GM19099 (cell line): ENCODE results near the gene ANP32D.

Experiments used
- POLR2A ChIP-seq: IDR thresholded peaks from 3 replicates; pipeline ENCODE4 v1.6.1; 2011; ENCODE audit warnings: low read depth; ENCODE audit not compliant: insufficient read length; ENCODE audit errors: extremely low read depth

The ANP32D gene

GRCh38 chr12:48472259-48472658 lies at the start of gene ANP32D:
Gene ANP32D (plus strand): TSS chr12:48472559. CDS start chr12:48472665, 106 bp downstream.
- no peak for TF ChIP-seq POLR2A

- no peak for TF ChIP-seq POLR2A
These were observed 49.2 kb upstream of the ANP32D start for GRCh38 chr12:48423171-48423570.

- TF ChIP-seq POLR2A = no peak
These were observed 47.7 kb upstream of the ANP32D start for GRCh38 chr12:48424644-48425043.

- TF ChIP-seq POLR2A = no peak
These were observed 31.3 kb upstream of the ANP32D start for GRCh38 chr12:48441069-48441468.

GRCh38 chr12:48442179-48442847 lies 30.0 kb upstream of the ANP32D start:
- TF ChIP-seq POLR2A = no peak

- no peak for TF ChIP-seq POLR2A
These were observed 26.8 kb upstream of the ANP32D start for GRCh38 chr12:48445538-48445937.

- TF ChIP-seq POLR2A = no peak
These were observed 26.1 kb upstream of the ANP32D start for GRCh38 chr12:48446161-48446776.

GRCh38 chr12:48447755-48448154 lies 24.6 kb upstream of the ANP32D start:
- TF ChIP-seq POLR2A = no peak

- TF ChIP-seq POLR2A = no peak
These were observed 21.0 kb upstream of the ANP32D start for GRCh38 chr12:48451372-48451771.

GRCh38 chr12:48454667-48455066 lies 17.7 kb upstream of the ANP32D start:
- TF ChIP-seq POLR2A = no peak

- TF ChIP-seq POLR2A = no peak
These were observed 17.2 kb upstream of the ANP32D start for GRCh38 chr12:48455116-48455515.

- no peak for TF ChIP-seq POLR2A
These were observed 13.1 kb upstream of the ANP32D start for GRCh38 chr12:48459259-48459658.

GRCh38 chr12:48473061-48473460 lies 702 bp downstream of the ANP32D start:
- no peak for TF ChIP-seq POLR2A

GRCh38 chr12:48482198-48482597 lies 9.8 kb downstream of the ANP32D start, which contains the start of gene C12orf54:
Gene C12orf54 (plus strand): TSS chr12:48482498. CDS start chr12:48483297, 799 bp downstream.
- TF ChIP-seq POLR2A = no peak

GRCh38 chr12:48482930-48483329 lies 10.6 kb downstream of the ANP32D start:
- no peak for TF ChIP-seq POLR2A

GRCh38 chr12:48486261-48486660 lies 13.9 kb downstream of the ANP32D start:
- TF ChIP-seq POLR2A = no peak

- TF ChIP-seq POLR2A = no peak
These were observed 14.3 kb downstream of the ANP32D start for GRCh38 chr12:48486679-48487078.

- TF ChIP-seq POLR2A = no peak
These were observed 16.7 kb downstream of the ANP32D start for GRCh38 chr12:48489012-48489411.
